PC-3 (cell line): ENCODE results near the gene PAPOLG.

Experiments used
- EZH2 ChIP-seq: fragments of 300-600 bp; sonication (generic); IDR thresholded peaks from one replicate; pipeline ENCODE4 v1.6.1; 2017; ENCODE audit warnings: antibody characterized with exemption, mild to moderate bottlenecking, low read length; ENCODE audit not compliant: unreplicated experiment
- EZH2phosphoT487 ChIP-seq: fragments of 300-600 bp; sonication (generic); IDR thresholded peaks from 2 replicates; pipeline ENCODE4 v1.6.1; 2018; ENCODE audit warnings: mild to moderate bottlenecking, antibody characterized with exemption, low read length, borderline replicate concordance
- TF ChIP-seq, protein P1 (sequence below): fragments of 300-600 bp; sonication (generic); conservative IDR thresholded peaks from 2 replicates; pipeline ENCODE4 v1.5.1; 2017; ENCODE audit warnings: antibody characterized with exemption, low read depth, mild to moderate bottlenecking, low read length

DNA sequence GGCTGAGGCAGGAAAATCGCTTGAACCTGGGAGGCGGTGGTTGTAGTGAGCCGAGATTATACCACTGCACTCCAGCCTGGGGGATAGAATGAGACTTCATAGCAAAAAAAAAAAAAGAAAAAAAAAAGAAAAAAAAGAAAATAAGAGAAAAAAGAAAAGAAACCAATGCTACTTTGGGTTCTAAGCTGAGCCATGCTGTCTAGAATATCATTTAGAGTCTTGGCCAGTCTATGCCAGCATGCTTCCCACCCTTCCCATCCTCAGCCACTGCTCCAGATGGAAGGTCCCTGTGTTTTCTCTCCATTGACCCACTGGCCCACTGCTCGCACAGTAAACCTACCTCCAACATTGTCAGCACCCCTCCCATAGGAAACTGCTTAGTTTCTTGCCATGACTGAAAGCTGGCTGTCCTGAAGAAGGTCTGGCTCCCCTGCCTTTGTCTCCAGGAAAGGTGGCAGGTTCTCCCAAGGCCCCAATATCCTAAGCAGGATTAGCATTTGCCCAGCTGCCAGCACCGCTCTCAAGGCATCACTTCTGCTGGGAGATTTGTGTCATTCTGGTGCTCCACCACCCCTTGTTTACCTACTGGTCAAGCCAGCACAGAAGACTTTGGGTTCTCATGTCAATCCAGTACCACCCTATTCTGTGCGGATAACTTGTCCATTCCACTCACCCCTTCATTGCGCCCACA, 47.3 kb upstream of the PAPOLG start:
- TF ChIP-seq, protein P1, sequence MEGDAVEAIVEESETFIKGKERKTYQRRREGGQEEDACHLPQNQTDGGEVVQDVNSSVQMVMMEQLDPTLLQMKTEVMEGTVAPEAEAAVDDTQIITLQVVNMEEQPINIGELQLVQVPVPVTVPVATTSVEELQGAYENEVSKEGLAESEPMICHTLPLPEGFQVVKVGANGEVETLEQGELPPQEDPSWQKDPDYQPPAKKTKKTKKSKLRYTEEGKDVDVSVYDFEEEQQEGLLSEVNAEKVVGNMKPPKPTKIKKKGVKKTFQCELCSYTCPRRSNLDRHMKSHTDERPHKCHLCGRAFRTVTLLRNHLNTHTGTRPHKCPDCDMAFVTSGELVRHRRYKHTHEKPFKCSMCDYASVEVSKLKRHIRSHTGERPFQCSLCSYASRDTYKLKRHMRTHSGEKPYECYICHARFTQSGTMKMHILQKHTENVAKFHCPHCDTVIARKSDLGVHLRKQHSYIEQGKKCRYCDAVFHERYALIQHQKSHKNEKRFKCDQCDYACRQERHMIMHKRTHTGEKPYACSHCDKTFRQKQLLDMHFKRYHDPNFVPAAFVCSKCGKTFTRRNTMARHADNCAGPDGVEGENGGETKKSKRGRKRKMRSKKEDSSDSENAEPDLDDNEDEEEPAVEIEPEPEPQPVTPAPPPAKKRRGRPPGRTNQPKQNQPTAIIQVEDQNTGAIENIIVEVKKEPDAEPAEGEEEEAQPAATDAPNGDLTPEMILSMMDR: no peak
- no peak for TF ChIP-seq EZH2phosphoT487
- TF ChIP-seq EZH2: no peak
